Bone marrow (tissue), 2 donors: ENCODE measurements around the gene SPINK8.
"Not testable (repeated sequence)": the region's sequence is repeated elsewhere in the genome, so short reads cannot be mapped to it uniquely, and the experiment has no call there.

Source experiments
- DNase-seq, 2 donors: peaks; one replicate each; lab custom pipeline; 2025; lab: John Stamatoyannopoulos, UW

The SPINK8 gene

DNA sequence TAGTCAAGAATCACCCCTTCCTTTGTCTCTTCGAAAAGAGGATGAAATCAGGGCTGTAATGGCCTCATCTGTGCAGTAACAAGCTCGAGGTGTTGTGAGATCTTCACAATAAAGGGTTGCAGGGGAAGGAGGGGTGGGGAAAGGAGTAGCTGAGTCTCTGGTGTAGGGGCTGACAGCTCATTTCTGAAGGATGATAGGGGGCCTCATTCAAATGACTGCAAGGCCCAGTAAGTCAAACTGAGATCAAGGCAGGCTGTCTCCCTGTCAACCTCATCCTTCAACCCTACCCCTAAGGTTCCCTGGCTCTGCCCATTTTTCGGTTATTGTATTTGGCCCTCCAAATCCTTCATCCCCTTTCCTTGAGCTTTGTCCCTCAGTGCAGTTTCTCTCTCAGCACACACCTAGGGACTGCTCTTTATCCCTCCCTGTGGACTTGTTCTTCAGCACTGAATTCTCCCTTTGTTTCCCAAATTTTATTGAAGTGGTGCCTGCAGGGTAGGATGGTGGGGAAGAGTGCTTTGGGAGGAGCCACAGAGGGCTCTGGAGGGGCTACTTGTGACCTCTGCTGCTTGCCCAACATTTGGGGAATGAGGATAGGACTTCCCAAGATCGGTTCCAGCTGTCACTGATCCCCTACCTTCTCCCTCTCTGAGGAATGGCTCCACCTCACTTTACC lies 54.4 kb downstream of the SPINK8 start:
- DNase-seq, result no peak

DNA sequence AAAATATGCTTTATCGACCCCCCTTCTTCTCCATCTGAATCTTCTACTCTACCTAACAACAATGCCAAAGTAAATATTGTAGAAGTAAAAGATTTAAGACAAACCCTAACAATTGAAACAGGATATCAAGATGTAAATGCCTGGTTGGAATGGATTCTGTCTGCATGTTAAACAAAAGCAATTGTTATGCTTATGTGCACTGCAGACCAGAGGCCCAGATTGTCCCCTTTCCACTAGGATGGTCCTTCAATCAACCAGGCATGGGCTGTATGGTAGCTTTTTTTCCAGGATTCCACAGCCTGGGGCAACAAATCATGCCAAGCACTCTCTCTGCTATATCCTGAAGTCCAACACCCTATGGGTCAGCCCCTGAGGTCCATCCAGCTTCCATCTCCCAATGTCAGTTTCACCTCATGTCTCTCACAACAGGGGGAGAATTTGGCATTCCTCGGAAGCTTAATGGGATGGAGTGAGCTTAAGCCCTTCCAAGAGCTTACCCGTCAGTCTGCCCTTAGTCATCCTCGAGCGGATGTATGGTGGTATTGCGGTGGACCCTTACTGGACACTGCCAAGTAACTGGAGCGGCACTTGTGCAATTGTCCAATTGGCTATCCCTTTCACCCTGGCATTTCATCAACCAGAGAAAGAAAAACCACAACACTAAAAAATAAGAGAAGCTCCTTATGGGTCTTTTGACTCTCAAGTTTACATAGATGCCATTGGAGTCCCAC lies 56.4 kb downstream of the SPINK8 start:
- DNase-seq, result no peak

DNA sequence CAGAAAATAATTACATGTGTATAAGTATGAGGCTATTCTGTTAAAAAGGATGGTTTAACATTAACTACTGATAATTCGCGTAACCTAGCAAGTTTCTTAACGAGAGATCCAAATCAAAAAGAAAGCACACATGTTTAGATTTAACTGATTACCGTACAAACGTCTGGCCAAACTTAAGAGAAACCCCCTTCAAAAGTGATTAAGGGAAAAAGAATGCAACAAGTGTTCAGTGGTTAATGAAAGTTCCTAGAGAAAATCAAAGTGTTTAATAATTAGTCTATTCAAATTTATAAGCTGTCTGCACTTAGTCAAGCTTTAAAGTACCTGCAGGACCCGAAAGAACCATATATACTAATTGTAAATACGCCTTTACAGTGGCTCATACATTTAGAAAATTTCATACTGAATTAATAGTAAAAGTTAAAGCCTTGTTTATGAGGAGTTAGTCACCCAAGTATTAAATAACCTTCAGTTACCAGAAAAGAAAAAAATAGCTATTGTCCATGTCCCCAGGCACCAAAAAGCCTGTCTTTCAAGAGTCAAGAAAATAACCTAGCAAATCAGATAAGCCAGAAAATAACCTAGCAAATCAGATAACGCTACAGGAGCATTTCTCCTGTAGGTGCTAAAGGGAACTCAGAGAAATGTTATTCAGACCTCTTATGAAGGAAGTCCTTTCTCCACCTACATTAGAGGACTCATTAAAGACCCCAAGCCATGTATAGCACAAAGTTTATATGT lies 58.0 kb downstream of the SPINK8 start:
- DNase-seq, result no peak

DNA sequence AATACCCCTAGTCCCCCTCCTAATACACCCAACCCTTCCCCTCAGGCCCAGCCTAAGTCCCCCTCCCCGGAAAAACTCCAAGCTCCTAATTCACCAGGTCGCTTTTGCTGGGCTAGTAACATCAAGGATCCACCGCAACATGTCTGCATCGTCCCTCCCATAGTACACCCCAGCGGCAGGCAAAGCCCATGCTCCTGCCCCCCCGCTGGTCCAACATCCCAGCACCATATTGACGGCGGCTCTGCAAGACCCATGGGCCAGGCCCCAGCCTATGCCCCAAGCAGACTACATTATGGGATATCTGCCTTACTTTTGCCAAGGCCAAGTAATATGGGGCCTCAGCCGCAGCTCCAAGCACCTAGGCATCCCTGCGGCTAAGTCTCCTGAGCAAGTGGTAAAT lies 59.0 kb downstream of the SPINK8 start:
- no peak for DNase-seq

DNA sequence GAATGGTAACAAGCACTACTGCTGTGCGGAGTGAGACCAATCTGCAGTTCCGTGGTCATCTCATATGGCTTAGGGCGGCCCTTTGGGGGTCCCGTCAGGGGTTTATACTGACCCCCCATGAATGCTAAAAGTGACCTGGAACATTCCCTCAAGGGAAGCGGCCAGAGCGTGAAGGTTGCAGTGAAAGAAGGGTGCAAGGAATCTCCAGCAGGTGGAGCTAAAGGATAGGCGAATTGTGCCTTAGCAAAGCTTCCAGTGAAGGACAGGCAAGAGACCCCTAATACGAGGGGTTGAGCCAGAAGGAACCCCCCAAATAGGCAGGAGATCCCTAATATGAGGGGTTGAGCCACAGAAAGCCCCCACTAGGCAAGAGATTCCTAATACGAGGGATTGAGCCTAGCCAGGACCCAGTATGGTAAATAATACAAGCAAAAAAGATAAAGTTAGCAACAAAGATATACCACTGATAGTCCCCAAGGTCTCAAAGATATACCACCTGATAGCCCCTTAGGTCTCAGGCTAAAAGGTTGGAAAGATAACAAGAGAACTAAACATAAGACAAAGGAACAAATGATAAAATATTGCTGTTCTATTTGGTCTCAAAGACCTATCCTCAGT lies 59.8 kb downstream of the SPINK8 start:
- peak; percentile 19 to 79 for DNase-seq

DNA sequence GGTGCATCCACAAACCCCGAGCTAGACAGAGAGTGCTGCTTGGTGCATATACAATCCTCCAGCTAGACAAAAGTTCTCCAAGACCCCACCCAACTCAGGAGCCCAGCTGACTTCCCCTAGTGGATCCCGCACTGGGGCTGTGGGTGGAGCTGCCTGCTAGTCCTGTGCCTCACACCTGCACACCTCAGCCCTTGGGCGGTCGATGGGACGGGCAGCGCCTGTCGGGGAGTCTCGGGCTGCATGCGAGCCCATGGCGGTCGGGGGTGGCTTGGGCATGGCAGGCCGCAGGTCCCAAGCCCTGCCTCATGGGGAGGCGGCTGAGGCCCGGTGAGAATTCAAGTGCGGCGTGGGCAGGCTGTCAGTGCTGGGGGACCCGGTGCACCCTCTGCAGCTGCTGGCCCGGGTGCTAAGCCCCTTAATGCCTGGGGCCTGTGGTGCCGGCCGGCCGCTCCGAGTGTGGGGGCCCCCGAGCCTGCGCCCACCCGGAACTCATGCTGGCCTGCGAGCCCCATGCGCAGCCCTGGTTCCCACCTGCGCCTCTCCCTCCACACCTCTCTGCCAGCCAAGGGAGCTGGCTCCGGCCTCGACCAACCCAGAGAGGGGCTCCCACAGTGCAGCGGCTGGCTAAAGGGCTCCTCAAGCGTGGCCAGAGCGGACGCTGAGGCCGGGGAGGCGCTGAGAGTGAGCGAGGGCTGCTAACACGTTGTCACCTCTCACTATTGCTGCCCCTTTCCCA lies 61.5 kb downstream of the SPINK8 start:
- DNase-seq, result no peak

DNA sequence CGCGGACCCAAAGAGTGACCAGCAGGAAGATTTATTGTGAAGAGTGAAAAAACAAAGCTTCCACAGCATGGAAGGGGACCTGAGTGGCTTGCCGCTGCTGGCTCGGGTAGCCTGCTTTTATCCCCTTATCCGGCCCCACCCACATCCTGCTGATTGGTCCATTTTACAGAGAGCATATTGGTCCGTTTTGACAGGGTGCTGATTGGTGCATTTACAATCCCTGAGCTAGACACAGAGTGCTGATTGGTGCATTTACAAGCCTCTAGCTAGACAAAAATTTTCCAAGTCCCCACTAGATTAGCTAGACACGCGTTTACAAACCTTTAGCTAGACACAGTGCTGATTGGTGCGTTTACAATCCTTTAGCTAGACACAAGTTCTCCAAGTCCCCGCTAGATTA lies 62.2 kb downstream of the SPINK8 start:
- DNase-seq, result not testable (repeated sequence)

DNA sequence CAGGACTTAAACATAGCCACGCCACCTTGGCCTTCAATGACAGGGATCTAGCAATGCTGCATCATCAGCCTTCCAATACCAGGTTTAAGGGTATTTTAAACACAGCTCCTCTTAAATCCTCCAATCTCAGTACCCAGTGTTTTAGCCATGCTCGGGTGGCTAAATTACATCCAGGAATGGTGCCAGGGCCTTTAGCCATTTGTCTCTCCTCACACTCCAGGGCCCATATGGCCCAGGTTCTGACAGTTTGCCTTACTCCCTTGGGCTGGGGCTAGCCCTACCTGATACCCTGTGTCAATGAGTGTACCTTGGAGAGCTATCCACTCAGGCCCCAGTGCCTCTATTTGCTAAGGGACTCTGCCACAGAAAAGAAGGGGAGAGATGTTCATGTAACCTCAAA lies 63.2 kb downstream of the SPINK8 start:
- DNase-seq, result no peak

DNA sequence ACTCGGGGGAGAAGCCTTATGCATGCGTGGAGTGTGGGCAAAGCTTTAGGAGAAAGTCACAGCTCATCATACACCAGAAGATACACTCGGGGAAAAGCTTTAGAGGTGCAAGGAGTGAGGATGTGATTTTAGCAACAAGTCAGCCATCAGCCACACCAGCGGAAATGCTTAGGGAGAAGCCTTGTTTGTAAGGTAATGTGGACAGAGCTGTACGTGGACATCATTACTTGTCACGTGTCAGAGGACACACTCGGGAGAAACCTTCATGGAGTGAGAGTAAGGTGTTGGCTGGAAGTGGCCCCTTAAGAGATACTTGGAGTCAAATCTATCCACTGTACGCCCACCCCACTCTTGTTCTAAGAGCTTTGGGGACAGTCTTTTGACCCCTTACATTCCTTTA lies 63.9 kb downstream of the SPINK8 start:
- no peak for DNase-seq

DNA sequence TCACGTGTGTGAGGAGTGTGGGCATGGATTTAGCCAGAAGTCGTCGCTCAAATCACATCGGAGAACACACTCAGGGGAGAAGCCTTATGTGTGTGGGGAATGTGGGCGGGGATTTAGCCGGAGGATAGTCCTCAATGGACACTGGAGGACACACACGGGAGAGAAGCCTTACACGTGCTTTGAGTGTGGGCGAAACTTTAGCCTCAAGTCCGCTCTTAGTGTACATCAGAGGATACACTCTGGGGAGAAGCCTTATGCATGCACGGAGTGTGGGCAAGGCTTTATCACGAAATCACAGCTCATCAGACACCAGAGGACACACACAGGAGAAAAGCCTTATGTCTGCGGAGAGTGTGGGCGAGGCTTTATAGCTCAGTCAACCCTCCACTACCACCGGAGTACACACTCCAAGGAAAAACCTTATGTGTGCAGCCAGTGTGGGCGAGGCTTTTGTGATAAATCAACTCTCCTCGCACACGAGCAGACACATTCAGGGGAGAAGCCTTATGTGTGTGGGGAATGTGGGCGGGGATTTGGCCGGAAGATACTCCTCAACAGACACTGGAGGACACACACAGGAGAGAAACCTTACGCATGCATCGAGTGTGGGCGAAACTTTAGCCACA lies 64.4 kb downstream of the SPINK8 start:
- no peak for DNase-seq

DNA sequence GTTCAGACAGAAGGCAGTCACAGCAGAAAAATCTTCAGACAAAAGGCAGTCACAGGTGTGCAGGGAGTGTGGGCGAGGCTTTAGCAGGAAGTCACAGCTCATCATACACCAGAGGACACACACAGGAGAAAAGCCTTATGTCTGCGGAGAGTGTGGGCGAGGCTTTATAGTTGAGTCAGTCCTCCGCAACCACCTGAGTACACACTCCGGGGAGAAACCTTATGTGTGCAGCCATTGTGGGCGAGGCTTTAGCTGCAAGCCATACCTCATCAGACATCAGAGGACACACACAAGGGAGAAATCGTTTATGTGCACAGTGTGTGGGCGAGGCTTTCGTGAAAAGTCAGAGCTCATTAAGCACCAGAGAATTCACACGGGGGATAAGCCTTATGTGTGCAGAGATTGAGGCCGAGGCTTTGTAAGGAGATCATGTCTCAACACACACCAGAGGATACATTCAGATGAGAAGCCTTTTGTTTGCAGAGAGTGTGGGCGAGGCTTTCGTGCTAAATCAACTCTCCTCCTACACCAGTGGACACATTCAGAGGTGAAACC lies 65.0 kb downstream of the SPINK8 start:
- no peak for DNase-seq

DNA sequence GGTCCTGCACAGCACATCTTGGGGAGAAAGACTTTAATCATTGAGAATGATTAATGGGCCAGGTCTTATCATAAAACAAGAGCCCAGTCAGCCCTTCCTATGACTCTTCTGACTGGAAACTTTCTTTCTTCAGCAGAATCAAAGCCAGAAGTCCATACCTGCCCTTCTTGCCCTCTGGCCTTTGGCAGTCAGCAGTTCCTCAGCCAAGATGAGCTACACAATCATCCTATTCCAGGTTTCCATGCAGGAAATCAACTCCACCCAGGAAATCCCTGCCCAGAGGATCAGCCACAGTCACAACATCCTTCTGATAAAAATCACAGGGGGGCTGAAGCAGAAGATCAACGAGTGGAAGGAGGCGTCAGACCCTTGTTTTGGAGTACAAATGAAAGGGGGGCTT lies 65.7 kb downstream of the SPINK8 start:
- no peak for DNase-seq

DNA sequence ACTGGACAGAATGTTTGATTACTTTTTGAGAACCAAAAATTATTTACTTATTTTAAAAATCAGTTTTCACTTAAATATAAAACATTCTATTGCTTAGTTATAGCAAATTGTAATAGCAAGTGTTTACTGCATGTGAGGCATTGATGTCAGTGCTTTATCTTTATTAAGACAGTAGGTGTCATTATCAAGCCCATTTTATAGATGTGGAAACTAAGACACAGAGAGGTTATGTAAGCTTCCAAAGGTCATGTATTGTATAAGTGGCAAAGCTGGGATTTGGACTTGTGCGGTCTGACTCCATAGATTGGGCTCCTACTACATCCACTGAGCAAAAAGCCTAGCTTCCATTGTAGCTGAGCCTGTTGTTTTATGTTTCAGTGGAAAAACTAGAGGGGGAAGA lies 74.9 kb downstream of the SPINK8 start:
- no peak for DNase-seq
